Peyer's patch (tissue), 4 donors: ENCODE results near the gene PAPOLG. TPM values are rescaled to one million over a fixed set of nuclear protein-coding genes. Genes with fewer than 3 reads are reported as not detected.

Experiments used
- DNase-seq, 3 donors: peaks; one replicate each; pipeline ENCODE4 v3.0.0-alpha.2; 2017 to 2019
- H3K27ac ChIP-seq, 4 donors: fragments of 200-600 bp; sonication (generic); one replicate each; pipeline ENCODE4 v1.5.1; 2016 to 2019
- H3K27me3 ChIP-seq, 2 donors: fragments of 200-600 bp; sonication (generic); one replicate each; pipeline ENCODE4 v1.5.1; 2019
- H3K36me3 ChIP-seq, 3 donors: fragments of 200-600 bp; sonication (generic); one replicate each; pipeline ENCODE4 v1.5.1; 2016 to 2019
- H3K4me1 ChIP-seq, 4 donors: fragments of 200-600 bp; sonication (generic); one replicate each; pipeline ENCODE4 v1.5.1; 2016 to 2019
- H3K4me3 ChIP-seq, 4 donors: fragments of 200-600 bp; sonication (generic); 1 replicate in 3 of 4; 2 replicates in 1 of 4; pipeline ENCODE4 v1.5.1; 2016 to 2019; ENCODE audit warnings: mild to moderate bottlenecking in 1 of 4
- H3K9me3 ChIP-seq, 4 donors: fragments of 200-600 bp; sonication (generic); one replicate each; pipeline ENCODE4 v1.5.1; 2016 to 2019; ENCODE audit warnings: mild to moderate bottlenecking in 1 of 4
- CTCF ChIP-seq, 6 experiments: fragments of 450-650 bp in 4 of 6; fragments of 200-600 bp in 2 of 6; sonication (generic) in 1 of 6; IDR thresholded peaks; one replicate each; pipeline ENCODE4 v1.5.1; 2017 to 2019; ENCODE audit warnings: antibody characterized with exemption in 6 of 6, mild to moderate bottlenecking in 3 of 6, moderate library complexity in 1 of 6
- POLR2A ChIP-seq, 2 donors: fragments of 450-650 bp; IDR thresholded peaks; one replicate each; pipeline ENCODE4 v1.5.1; 2017; ENCODE audit warnings: antibody characterized with exemption in 2 of 2, mild to moderate bottlenecking in 2 of 2, moderate library complexity in 2 of 2
- total RNA-seq, 4 donors: library from RNA; depleted of rRNA; stranded (reverse); fragments of >200 nt; gene quantifications; one replicate each; pipeline ENCODE4 v1.1.0, GENCODE V29; 2016

Gene PAPOLG
- total RNA-seq, 4 donors from 2014 or later, result 10.1 to 23.8 (median 11.1) TPM

GRCh38 chr2:60746318-60746717, 9.8 kb upstream of the PAPOLG start:
- TF ChIP-seq CTCF (IDR thresholded peaks at IDR 0.05) (no peak), POLR2A (IDR thresholded peaks at IDR 0.05) (no peak)
- Histone ChIP-seq H3K4me1 (no peaks in the 10 kb centered on the region), H3K27ac (no peak overlapping the region), H3K9me3 (no peaks in the 10 kb centered on the region), H3K36me3 (no peaks in the 10 kb centered on the region), H3K4me3 (no peak overlapping the region), H3K27me3 (no peaks in the 10 kb centered on the region)
- no peak for DNase-seq

- H3K27me3 ChIP-seq, result no peaks in the 10 kb centered on the region
- H3K9me3 ChIP-seq, result no peaks in the 10 kb centered on the region
- H3K4me3 ChIP-seq, result no peak overlapping the region
- peaks cover 0 to 45% (median 0%) of the 10 kb centered on the region in 3 donors for H3K36me3 ChIP-seq
- H3K4me1 ChIP-seq, result peaks cover 0 to 8% (median 2%) of the 10 kb centered on the region in 4 donors
- TF ChIP-seq POLR2A (IDR thresholded peaks at IDR 0.05), result no peak
- no peak for TF ChIP-seq CTCF (IDR thresholded peaks at IDR 0.05)
- no peak for DNase-seq
- H3K27ac ChIP-seq, result no peak overlapping the region
Observed at GRCh38 chr2:60759654-60760053, 3.6 kb downstream of the PAPOLG start.

GRCh38 chr2:60764736-60765534, 8.9 kb downstream of the PAPOLG start:
- DNase-seq, result no peak
- peaks cover 0 to 73% (median 4%) of the 10 kb centered on the region in 3 donors for H3K36me3 ChIP-seq
- no peaks in the 10 kb centered on the region for H3K9me3 ChIP-seq
- H3K27me3 ChIP-seq, result no peaks in the 10 kb centered on the region
- no peak overlapping the region for H3K4me3 ChIP-seq
- H3K4me1 ChIP-seq, result no peaks in the 10 kb centered on the region
- H3K27ac ChIP-seq, result no peak overlapping the region
- TF ChIP-seq POLR2A (IDR thresholded peaks at IDR 0.05) (no peak), CTCF (IDR thresholded peaks at IDR 0.05) (no peak)

GRCh38 chr2:60766283-60766682, 10.2 kb downstream of the PAPOLG start:
- Histone ChIP-seq H3K27me3 (no peaks in the 10 kb centered on the region), H3K4me1 (no peaks in the 10 kb centered on the region), H3K36me3 (peaks cover 0 to 71% (median 4%) of the 10 kb centered on the region in 3 donors), H3K9me3 (no peaks in the 10 kb centered on the region), H3K27ac (no peak overlapping the region), H3K4me3 (no peak overlapping the region)
- TF ChIP-seq CTCF (IDR thresholded peaks at IDR 0.05) (no peak), POLR2A (IDR thresholded peaks at IDR 0.05) (no peak)
- DNase-seq, result no peak

GRCh38 chr2:60771508-60771907, 15.4 kb downstream of the PAPOLG start:
- DNase-seq, result no peak

More at GRCh38 chr2:60771508-60771907, 15.4 kb downstream of the PAPOLG start:
- Histone ChIP-seq H3K36me3 (peaks cover 0 to 87% (median 4%) of the 10 kb centered on the region in 3 donors), H3K9me3 (no peaks in the 10 kb centered on the region), H3K27me3 (no peaks in the 10 kb centered on the region), H3K4me3 (no peak overlapping the region), H3K4me1 (no peaks in the 10 kb centered on the region), H3K27ac (no peak overlapping the region)
- no peak for TF ChIP-seq POLR2A (IDR thresholded peaks at IDR 0.05)
- no peak for TF ChIP-seq CTCF (IDR thresholded peaks at IDR 0.05)
